Fibroblast of the aortic adventitia (primary cell): ENCODE results near the gene SNX2. TPM values are rescaled to one million over a fixed set of nuclear protein-coding genes. Genes with fewer than 3 reads are reported as not detected.
"Not testable (repeated sequence)": the region's sequence is repeated elsewhere in the genome, so short reads cannot be mapped to it uniquely, and the experiment has no call there.

Experiments used
- DNase-seq: peaks from one replicate; pipeline ENCODE4 v3.0.0-alpha.2; 2010; ENCODE audit warnings: low read depth
- H3K4me3 ChIP-seq: 2 replicates; pipeline ENCODE4 v1.5.1; 2011; ENCODE audit warnings: low read depth, mild to moderate bottlenecking, control low read depth, low read length, moderate library complexity
- total RNA-seq: library from RNA; depleted of rRNA; stranded (reverse); fragments of >200 nt; gene quantifications from 2 replicates; pipeline ENCODE4 v1.2.3, GENCODE V29; 2012; ENCODE audit warnings: low replicate concordance
- TF ChIP-seq, protein P1 (sequence below): IDR thresholded peaks from 2 replicates; pipeline ENCODE4 v1.5.1; 2011; ENCODE audit warnings: mild to moderate bottlenecking, low read length, control low read depth, inconsistent platforms; ENCODE audit not compliant: insufficient read depth

SNX2 gene
- total RNA-seq, 1 donor: 89.4 TPM

DNA sequence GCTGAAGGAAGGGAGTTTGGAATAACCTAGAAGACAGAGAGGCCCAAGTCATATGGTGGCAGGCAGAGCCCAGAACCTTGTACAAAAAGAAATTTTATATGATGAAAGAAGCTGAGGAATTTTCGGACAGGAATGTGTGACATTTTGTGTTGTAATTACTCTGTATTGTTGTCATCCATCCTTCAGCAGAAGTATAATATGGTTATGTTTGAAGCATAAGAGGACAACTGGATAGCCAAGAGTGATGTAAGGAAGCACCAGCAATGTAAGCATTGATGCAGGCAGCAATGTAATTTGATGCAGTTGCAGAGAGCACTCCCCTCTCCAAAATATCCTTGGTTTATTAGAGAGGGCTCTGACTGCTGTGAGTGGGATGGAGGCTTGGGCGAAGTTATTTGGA lies 19.1 kb upstream of the SNX2 start:
- DNase-seq: peak; percentile 44
- TF ChIP-seq, protein P1, sequence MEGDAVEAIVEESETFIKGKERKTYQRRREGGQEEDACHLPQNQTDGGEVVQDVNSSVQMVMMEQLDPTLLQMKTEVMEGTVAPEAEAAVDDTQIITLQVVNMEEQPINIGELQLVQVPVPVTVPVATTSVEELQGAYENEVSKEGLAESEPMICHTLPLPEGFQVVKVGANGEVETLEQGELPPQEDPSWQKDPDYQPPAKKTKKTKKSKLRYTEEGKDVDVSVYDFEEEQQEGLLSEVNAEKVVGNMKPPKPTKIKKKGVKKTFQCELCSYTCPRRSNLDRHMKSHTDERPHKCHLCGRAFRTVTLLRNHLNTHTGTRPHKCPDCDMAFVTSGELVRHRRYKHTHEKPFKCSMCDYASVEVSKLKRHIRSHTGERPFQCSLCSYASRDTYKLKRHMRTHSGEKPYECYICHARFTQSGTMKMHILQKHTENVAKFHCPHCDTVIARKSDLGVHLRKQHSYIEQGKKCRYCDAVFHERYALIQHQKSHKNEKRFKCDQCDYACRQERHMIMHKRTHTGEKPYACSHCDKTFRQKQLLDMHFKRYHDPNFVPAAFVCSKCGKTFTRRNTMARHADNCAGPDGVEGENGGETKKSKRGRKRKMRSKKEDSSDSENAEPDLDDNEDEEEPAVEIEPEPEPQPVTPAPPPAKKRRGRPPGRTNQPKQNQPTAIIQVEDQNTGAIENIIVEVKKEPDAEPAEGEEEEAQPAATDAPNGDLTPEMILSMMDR: no peak
- H3K4me3 ChIP-seq: no peak overlapping the region

DNA sequence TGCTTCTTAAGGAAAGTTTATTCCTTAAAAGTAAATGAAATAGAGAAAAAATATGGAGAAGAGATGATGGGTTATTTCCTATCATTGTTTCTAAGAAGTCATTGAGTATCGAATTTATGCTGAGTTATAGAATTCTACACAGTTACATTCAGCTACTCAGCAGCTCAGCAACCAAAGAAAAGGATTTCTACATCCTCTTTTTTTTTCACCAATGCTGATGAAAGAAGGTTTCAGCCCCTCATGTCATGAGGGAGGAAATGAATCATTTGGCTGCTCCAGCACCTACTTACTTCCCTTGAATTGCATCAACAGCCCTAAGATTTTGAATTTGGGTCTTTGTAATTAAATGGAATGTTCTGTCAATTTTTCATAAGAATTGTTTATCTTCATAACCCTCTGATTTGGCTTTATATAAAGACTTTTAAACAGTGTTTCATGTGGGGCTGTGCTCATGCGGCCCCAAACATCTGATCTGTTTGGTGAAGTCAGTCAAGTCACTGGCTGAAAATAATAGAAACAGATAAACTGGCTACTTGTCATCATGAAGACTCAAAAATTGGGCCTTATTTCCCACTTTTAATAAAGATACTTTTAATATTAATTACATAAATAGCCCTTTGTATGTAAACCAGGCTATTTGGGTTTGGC lies 18.5 kb upstream of the SNX2 start:
- peak; percentile 94 for DNase-seq
- H3K4me3 ChIP-seq: no peak overlapping the region
- TF ChIP-seq, protein P1: no peak

- DNase-seq: no peak
- TF ChIP-seq, protein P1: no peak
- no peak overlapping the region for H3K4me3 ChIP-seq
Measured at GRCh38 chr5:122757285-122757684, 17.6 kb upstream of the SNX2 start.

GRCh38 chr5:122759241-122760070 lies 15.4 kb upstream of the SNX2 start:
- TF ChIP-seq, protein P1: no peak
- no peak overlapping the region for H3K4me3 ChIP-seq
- no peak for DNase-seq

GRCh38 chr5:122760236-122760635 lies 14.6 kb upstream of the SNX2 start:
- TF ChIP-seq, protein P1: no peak
- no peak for DNase-seq
- H3K4me3 ChIP-seq: no peak overlapping the region

- DNase-seq: no peak
- no peak overlapping the region for H3K4me3 ChIP-seq
- TF ChIP-seq, protein P1: no peak
Measured at GRCh38 chr5:122761115-122761514, 13.8 kb upstream of the SNX2 start.

- DNase-seq, H3K4me3 ChIP-seq: not testable (repeated sequence)
Measured at GRCh38 chr5:122761896-122762295, 13.0 kb upstream of the SNX2 start.
